ENCODE data around the gene RNU4-1.

- no peak for TF ChIP-seq POLR2A (IDR thresholded peaks at IDR 0.05)
- no peak for TF ChIP-seq POLR2AphosphoS5 (IDR thresholded peaks at IDR 0.05)
- TF ChIP-seq, protein P1, sequence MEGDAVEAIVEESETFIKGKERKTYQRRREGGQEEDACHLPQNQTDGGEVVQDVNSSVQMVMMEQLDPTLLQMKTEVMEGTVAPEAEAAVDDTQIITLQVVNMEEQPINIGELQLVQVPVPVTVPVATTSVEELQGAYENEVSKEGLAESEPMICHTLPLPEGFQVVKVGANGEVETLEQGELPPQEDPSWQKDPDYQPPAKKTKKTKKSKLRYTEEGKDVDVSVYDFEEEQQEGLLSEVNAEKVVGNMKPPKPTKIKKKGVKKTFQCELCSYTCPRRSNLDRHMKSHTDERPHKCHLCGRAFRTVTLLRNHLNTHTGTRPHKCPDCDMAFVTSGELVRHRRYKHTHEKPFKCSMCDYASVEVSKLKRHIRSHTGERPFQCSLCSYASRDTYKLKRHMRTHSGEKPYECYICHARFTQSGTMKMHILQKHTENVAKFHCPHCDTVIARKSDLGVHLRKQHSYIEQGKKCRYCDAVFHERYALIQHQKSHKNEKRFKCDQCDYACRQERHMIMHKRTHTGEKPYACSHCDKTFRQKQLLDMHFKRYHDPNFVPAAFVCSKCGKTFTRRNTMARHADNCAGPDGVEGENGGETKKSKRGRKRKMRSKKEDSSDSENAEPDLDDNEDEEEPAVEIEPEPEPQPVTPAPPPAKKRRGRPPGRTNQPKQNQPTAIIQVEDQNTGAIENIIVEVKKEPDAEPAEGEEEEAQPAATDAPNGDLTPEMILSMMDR (IDR thresholded peaks at IDR 0.05) = no peak
- no peak for TF ChIP-seq EP300 (IDR thresholded peaks at IDR 0.05)
These were observed 32.4 kb downstream of the RNU4-1 start for GRCh38 chr12:120260607-120261006.
